ENCODE measurements around the gene TMEM30A.

Gene TMEM30A

DNA sequence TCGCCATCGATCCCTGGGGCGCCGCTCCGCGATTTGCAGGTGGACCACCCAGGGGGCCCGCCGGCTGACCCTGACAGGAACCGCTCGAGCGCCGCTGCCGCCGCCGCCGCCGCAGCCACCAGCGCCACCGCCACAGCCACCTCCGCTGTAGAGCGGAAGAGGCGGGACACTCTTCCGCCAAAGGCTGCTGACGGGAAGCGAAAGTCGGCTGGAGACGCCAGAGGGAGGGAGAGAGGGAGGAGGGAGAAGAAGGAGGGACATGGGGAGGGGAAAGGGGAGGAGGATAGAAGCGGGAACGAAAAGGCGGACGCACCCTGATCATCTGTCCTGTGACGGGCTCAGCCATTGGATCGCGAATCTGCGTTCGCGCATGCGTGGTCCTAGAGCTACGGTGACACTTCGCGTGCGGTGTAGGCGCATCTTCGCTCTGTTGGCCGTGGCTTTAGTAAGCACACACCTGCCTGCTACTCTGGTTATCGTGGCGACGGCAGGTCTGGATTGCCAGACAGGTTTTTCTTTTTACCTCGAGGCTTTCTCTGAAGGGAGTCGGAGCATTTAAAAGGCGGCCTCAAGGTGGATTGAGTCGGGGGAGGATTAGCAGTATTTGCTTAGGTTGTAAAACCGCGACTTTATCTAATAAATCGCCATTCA is at the start of gene TMEM30A:
Gene TMEM30A, minus strand, starts transcription at position 161 of the 651 bp plus-strand sequence. Its CDS starts 154 bp downstream, at position 7.
- DNase-seq: peak; percentile 94 to 96

DNA sequence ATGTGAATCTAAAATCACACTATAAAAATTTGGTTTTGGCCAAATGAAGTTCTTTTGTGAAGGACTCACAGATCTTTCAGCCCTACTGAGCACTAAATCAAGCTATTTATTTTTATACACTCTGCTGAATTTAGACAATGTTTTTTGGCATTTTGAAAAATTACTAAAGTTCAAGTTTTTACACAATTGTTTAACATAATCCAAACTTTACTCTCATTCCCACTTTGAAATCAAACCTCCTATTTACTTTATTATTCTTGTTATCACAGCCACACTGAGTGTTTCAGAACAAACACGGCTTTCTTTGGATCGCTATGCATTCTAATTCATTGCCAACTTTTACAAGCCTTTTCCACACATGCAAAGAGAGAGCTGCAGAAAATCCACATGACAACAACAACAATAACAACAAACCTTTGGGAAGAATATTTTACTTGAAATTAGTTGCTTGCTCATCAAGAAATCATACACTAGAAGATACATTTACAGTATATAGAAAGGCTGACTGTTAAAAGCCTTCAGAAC is 49.1 kb upstream of the TMEM30A start:
- DNase-seq: no peak

- no peak for DNase-seq
Observed at GRCh38 chr6:75331151-75331550, 46.6 kb upstream of the TMEM30A start.

DNA sequence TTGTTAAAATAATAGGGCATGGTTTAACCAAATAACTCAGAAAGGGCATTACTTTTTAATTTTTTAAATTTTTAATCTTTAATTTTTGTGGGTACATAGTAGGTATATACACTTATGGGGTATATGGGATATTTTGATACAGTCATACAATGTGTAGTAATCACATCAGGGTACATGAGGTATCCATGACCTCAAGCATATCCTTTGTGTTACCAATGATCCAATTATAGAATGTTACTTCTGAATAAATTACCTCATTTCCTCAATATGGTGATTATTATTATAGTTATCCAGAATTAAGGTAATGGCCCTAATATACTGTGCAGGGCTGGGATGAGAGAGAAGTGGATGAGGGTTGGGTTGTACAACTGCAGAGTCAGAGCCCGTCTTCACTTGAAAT is 45.1 kb upstream of the TMEM30A start:
- DNase-seq: no peak

DNA sequence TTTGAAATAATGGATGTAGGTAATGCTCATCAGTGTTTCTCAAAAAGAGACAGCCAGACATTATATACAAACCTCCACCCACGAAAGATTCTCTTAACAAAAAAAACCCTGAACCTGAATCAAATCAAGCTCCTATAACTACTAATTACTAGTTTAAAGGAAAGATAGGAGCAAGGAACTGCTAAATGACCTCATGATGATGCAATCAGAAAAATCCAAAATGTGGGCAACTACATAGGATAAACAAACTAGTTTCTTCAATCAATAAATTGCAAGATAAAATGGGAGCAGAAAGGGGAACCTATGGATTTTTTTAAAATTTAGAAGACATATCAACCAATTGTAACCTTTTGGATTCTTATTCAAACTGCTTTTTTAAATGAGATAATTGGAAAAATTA is 43.2 kb upstream of the TMEM30A start:
- DNase-seq: no peak

- no peak for DNase-seq
Observed at GRCh38 chr6:75326557-75327258, 42.1 kb upstream of the TMEM30A start.

DNA sequence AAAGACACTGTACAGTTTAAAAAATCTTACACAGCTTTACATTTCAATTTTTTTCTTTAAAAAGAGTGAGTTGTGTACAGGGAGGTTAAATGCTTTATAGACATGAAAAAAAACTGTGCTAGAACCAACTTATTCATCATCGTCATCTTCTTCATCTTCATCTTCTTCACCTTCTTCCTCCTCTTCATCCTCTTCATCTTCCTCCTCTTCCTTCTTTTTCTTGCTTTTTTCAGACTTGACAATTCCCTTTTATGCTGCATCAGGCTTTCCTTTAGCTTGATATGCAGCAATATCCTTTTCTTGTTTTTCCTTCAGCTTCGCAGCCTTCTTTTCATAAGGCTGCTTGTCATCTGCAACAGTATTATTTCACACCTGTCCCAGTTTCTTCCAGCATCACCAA is 34.3 kb upstream of the TMEM30A start:
- no peak for DNase-seq

DNA sequence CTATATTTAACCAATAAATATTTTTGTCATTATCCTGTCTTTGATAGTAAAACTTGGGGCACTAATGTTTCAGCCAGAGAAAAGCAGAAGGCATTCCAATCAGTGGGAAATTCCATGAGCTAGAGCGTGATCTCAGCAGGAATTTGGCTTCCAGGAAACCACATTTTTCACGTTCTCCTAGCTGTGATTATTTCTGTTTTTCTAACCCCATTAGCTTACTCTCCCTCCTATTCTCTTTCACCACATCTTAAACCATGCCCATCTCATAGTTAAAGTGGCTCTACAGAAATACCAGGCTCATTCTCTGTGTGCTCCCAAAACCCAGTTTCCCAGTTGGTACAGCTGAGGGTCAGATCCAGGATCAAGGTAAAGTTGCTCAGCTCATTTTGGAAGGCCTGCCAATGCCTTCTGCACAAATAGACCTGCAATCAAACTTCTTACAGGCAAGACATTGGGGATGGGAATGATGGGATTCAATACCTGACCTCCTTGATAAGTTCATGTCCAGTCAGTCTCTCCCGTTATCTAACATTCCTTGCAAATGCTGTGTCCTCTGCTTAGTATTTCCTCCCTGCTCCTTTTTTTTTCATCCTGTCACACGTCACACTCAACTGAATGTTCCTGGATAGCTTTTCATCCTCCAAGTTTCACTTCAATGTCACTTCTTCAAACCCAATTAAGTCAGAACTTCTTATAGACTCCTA is 33.1 kb upstream of the TMEM30A start:
- no peak for DNase-seq

GRCh38 chr6:75315978-75316377 is 31.4 kb upstream of the TMEM30A start:
- no peak for DNase-seq

DNA sequence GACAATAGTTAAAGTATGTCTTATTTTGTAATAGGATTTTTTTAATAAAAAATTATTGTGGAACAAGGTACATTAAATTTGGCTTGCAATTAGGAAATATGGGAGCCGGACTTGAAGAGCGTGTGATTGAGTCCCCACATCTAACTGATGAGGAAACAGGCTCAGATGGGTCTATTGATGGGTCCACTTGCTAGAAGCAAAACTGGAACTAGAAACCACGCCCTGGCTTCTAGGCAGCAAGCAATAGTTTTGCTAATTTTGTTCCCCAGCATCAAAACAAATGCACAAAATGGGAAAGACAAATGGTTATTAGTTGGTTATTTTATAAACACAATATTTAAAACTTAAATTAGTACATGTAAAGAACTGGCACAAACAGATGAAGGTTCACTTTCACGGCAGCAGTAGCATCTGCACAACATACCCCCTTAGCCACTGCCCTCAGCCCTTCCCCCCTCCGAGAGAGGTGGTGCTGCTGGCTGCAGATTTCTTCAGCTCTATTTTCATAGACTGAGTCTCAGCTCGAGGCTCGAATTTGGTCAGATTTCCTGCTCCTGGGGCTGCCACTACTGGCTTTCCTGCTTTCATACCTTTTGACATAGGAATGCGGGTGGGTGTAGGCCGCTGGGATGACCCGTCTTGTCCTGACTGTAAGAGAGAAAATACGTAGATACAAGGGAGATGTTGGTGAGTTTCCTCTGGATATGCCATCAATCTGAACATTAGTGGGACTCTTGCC is 23.8 kb upstream of the TMEM30A start:
- DNase-seq: no peak

GRCh38 chr6:75307364-75308004 is 22.9 kb upstream of the TMEM30A start:
- DNase-seq: no peak

DNA sequence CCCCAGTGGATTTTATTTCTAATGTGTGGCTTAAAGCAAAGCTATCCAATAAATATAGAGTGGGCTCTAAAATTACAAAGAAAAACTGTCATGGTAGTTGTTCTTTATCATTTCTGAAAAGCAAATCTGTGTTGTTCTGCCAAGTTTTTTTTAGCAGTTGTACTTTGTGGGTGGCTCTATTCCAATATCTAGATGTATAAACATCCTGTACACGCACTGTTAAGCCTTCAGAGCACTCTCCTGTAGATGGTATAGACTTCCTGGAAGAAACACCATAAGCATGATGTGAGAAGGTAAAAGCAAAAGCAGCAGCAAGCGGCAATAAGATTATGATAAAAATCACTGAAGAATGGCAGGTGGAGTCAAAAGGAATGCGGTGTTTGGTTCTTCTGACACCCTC is 21.5 kb upstream of the TMEM30A start:
- DNase-seq: no peak

DNA sequence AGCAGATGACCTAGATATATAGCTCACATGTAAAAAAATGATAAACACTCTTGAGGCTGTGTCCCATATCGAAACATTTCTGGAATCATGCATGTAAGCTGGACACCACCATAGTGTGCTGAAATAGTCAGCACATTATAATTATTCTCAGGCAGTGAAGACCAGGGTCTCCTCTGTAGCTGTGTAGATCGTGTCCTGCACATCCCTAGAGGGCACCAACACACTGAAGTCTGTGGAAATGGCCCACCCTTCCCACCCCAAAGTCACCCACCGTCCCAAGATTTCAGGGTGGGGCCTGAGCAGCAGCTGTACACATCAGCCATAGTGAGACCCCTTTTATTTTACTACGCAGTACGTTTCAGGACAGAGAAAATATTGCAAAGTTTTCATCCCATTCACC is 21.0 kb upstream of the TMEM30A start:
- no peak for DNase-seq

- no peak for DNase-seq
Observed at GRCh38 chr6:75302280-75302679, 17.7 kb upstream of the TMEM30A start.

DNA sequence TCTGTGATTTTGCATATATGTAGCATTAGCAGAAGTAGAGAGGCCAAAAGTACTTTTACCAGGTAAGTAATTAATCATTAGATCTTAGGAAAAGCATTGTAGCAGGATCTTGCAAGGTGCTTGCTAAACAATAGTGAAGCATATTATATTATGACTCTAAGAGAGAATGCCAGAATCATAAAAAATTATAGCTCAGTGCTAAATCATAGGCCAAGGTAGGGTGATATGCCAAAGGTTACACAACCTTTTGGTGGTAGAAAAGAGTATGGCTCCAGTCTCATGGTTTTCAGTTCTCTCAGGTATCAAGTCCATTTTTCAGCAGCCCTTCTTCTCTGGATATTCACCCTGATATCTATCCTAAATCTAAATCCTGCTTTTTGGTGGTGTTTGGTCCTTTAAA is 16.9 kb upstream of the TMEM30A start:
- no peak for DNase-seq

DNA sequence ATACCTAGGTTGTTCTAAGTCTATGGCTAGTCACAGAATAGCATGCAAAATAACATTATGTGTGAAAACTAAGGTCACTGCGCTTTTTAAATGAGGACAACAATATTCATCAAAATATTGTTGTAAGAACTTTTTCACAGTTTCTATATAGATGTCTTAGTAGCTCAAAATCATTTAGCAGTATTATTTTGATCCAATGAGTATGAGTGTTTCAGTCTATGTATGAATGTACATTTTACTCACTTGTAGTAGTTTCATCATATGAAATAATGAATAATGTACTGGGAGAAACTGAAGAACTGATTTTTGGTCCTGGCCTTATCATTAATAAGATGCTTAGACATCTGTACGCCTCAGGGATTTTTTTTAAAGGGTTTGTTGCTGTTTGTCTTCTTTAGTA is 16.5 kb upstream of the TMEM30A start:
- no peak for DNase-seq

DNA sequence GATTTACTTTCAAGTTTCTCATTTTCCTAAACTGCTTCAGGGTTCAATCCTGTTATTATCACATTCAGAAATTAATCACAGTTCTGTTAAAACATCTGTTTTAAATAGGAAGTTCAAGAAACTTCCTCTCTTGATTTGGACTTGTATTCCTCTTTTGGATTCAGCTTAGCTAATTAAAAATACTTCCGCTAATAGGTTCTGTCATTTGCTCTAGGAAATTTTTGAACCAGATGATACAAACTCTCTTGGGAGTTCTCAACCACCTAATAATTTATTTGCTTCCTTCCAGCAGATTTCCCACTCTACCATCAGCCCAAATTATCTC is 15.9 kb upstream of the TMEM30A start:
- DNase-seq: no peak

DNA sequence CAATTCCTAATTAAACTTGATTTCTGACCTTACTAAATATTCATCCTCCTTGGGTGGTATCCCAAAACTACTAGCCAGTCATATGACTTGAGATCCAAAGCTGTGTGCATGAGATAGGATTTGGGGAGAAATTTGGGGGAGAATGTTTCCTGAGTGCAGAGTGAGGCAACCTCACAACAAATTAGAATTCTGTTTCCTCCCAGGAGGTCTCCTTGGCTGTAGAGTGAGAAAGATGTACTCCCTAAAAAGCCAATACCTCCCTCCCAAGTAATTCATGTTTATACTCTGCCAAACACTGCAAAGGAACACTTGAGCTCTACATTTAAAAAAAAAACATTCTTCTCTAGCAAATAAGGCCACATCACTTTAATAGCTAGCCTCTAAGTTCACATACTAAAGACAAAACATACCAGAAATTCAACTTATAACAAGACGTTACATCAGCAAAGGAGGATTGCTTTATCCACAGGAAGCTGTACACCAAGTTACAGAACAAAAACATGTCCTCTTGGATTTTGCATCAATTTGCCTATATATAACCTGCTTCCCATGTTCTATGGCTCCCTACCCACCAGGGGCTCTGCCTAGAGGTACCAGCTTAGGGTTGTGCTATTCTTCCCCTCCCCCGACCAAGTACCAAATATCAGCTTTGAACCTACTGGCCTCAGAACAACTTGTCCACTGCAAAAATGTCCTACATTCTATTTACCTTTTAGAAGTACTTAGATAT is 15.4 kb upstream of the TMEM30A start:
- no peak for DNase-seq

- no peak for DNase-seq
Observed at GRCh38 chr6:75296811-75297779, 12.5 kb upstream of the TMEM30A start.

GRCh38 chr6:75292555-75292954 is 8.0 kb upstream of the TMEM30A start:
- no peak for DNase-seq

GRCh38 chr6:75291744-75292143 is 7.2 kb upstream of the TMEM30A start:
- DNase-seq: no peak

Measured in activated CD4-positive, alpha-beta T cell treated with anti-CD3 and anti-CD28 coated beads, Interleukin-2, amount 50 U/mL, for 48 hours (primary cell).